ENCODE data around the gene TMEM164.

- TF ChIP-seq CTCF (IDR thresholded peaks at IDR 0.05; ENCODE audit: insufficient read depth, low read length) (no peak), POLR2AphosphoS5 (IDR thresholded peaks at IDR 0.05; ENCODE audit: low read depth) (no peak), REST (IDR thresholded peaks at IDR 0.05; ENCODE audit: insufficient replicate concordance, low read depth) (no peak)
These were observed 152.8 kb downstream of the TMEM164 start for GRCh38 chrX:110155759-110156158.
